Endometrial microvascular endothelial cells (primary cell): Measurements from ENCODE around the gene CDX1. TPM values are rescaled to one million over a fixed set of nuclear protein-coding genes. Genes with fewer than 3 reads are reported as not detected.

Experiments
- in situ Hi-C: cut with HindIII; loops from 2 replicates; pipeline ENCODE4 v1.10.0; 2017; ENCODE audit warnings: low sequenced_read_pairs, low pct_unique_long_range_greater_than_20kb; ENCODE audit errors: inconsistent ontology term
- total RNA-seq: library from RNA; depleted of rRNA; stranded (reverse); fragments of >200 nt; gene quantifications from one replicate; pipeline ENCODE4 v1.2.3, GENCODE V29; 2015; ENCODE audit errors: inconsistent ontology term

Gene CDX1
- total RNA-seq, 1 donor from 2014 or later, result not detected

- in situ Hi-C loops, result no loop called here
Measured at GRCh38 chr5:150175536-150175935, 9.0 kb downstream of the CDX1 start.

GRCh38 chr5:150176745-150177477 is 10.3 kb downstream of the CDX1 start:
- in situ Hi-C loops, result no loop called here

GRCh38 chr5:150177721-150178120 is 11.1 kb downstream of the CDX1 start:
- in situ Hi-C loops, result no loop called here

- in situ Hi-C loops, result no loop called here
Measured at GRCh38 chr5:150178262-150178661, 11.7 kb downstream of the CDX1 start.

GRCh38 chr5:150179019-150179620 is 12.5 kb downstream of the CDX1 start:
- in situ Hi-C loops, result no loop called here

GRCh38 chr5:150180241-150181026 is 13.9 kb downstream of the CDX1 start:
- in situ Hi-C loops, result no loop called here

GRCh38 chr5:150181027-150181426 is 14.4 kb downstream of the CDX1 start:
- in situ Hi-C loops, result no loop called here

- in situ Hi-C loops, result no loop called here
Measured at GRCh38 chr5:150181766-150182545, 15.4 kb downstream of the CDX1 start.

GRCh38 chr5:150182774-150183173 is 16.2 kb downstream of the CDX1 start:
- in situ Hi-C loops, result no loop called here

GRCh38 chr5:150183436-150183835 is 16.9 kb downstream of the CDX1 start:
- in situ Hi-C loops, result no loop called here

GRCh38 chr5:150184006-150184405 is 17.4 kb downstream of the CDX1 start:
- in situ Hi-C loops, result no loop called here

GRCh38 chr5:150184990-150185912 is 18.7 kb downstream of the CDX1 start:
- in situ Hi-C loops, result no loop called here

GRCh38 chr5:150186137-150186536 is 19.6 kb downstream of the CDX1 start:
- in situ Hi-C loops, result no loop called here

GRCh38 chr5:150186897-150187296 is 20.3 kb downstream of the CDX1 start:
- in situ Hi-C loops, result no loop called here

- in situ Hi-C loops, result no loop called here
Measured at GRCh38 chr5:150188146-150188842, 21.7 kb downstream of the CDX1 start.

GRCh38 chr5:150189326-150189725 is 22.7 kb downstream of the CDX1 start:
- in situ Hi-C loops, result no loop called here

- in situ Hi-C loops, result no loop called here
Measured at GRCh38 chr5:150189728-150190502, 23.3 kb downstream of the CDX1 start, which contains the start of gene SLC6A7. Gene SLC6A7 (plus strand): TSS chr5:150190062. CDS start chr5:150190328, 266 bp downstream.
